Ovary (tissue), 3 donors: ENCODE results near the gene SH2D7.

Experiments used
- EP300 ChIP-seq: sonication (generic); formaldehyde crosslinking; IDR thresholded peaks from one replicate; pipeline ENCODE4 v1.6.1; 2017; ENCODE audit warnings: antibody characterized with exemption
- POLR2A ChIP-seq: fragments of 450-650 bp; IDR thresholded peaks from one replicate; pipeline ENCODE4 v1.6.1; 2017; ENCODE audit warnings: antibody characterized with exemption, mild to moderate bottlenecking, moderate library complexity
- TF ChIP-seq, protein P1 (sequence below), 3 donors: fragments of 450-650 bp in 2 of 3; fragments of 200-600 bp in 1 of 3; IDR thresholded peaks; one replicate each; pipeline versions ENCODE4 v1.5.1 to v1.8.0; 2016 to 2022; ENCODE audit warnings: antibody characterized with exemption in 3 of 3, mild to moderate bottlenecking in 1 of 3
- donor health status: DM: no; HTN: no; CAD: no.

DNA sequence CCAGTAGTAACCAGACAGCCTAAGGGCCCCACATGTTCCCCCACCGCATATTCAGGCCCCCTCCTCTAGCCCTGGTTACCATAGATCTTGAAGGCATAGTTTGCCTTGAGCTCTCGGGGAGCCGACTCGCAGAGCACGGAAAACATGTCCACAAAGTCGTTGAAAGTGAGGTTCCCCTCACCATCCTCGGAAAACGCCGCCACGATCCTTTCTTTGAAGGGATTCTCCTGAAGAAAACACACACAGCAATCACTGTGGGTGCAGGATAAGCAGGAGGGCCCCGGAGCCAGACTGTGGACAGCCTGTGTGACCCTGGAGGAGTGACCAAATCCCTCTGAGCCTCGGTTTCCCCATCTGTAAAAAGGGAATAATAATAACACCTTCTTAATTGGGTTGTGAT is 16.8 kb downstream of the SH2D7 start:
- TF ChIP-seq, protein P1, sequence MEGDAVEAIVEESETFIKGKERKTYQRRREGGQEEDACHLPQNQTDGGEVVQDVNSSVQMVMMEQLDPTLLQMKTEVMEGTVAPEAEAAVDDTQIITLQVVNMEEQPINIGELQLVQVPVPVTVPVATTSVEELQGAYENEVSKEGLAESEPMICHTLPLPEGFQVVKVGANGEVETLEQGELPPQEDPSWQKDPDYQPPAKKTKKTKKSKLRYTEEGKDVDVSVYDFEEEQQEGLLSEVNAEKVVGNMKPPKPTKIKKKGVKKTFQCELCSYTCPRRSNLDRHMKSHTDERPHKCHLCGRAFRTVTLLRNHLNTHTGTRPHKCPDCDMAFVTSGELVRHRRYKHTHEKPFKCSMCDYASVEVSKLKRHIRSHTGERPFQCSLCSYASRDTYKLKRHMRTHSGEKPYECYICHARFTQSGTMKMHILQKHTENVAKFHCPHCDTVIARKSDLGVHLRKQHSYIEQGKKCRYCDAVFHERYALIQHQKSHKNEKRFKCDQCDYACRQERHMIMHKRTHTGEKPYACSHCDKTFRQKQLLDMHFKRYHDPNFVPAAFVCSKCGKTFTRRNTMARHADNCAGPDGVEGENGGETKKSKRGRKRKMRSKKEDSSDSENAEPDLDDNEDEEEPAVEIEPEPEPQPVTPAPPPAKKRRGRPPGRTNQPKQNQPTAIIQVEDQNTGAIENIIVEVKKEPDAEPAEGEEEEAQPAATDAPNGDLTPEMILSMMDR (IDR thresholded peaks at IDR 0.05): no peak
- no peak for TF ChIP-seq POLR2A
- TF ChIP-seq EP300: no peak
